ENCODE results near the gene RUVBL2. TPM values are rescaled to one million over a fixed set of nuclear protein-coding genes. Genes with fewer than 3 reads are reported as not detected.

RUVBL2 gene
- total and polyA plus RNA-seq, 2 of the 4 experiments (the other 2 are of a cell fraction), result 196 to 391 TPM

DNA sequence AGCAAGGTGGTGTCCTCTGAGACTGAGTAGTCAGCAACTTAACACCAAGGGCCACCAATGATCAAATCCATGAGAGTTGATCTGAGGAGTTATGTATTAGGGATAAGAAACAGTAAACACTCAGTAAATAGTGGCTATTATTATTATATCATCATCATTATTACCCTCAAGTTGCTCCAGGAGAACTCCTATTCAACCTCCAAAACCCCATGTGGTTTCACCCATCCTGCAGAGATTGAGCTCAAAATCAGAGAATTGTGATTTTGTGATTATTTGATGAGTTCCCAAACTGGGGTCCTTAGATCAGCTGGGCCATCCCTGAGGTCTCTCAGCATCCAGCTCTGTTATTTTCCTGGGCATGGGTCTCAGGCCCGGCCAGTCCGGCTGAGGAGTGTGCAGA is 67.3 kb downstream of the RUVBL2 start:
- no peak overlapping the region for H4K91ac ChIP-seq (ENCODE audit: insufficient read depth, low read depth, low read length)
- ChIA-PET POLR2A (ENCODE audit: unreplicated experiment) (interaction anchor here (0.5 kb wide), 1 partner anchor 26 kb away, joined by 7 read pairs; no protein-coding TSS in a partner anchor), CTCF (no interaction called here)
- no peak overlapping the region for H2AK5ac ChIP-seq (ENCODE audit: low read depth, low read length)
- no peak overlapping the region for H3K27ac ChIP-seq (ENCODE audit: insufficient read depth, low read length)
- intact Hi-C loops (cut with micrococcal nuclease) (no loop called here), dilution Hi-C loops (cut with HindIII; ENCODE audit: low sequenced_read_pairs, unreplicated experiment) (no loop called here), in situ Hi-C loops (cut with MboI; ENCODE audit: low sequenced_read_pairs) (no loop called here)
- no peak overlapping the region for H3K56ac ChIP-seq (ENCODE audit: extremely low read depth, insufficient read depth, low read length)
- H2BK5ac ChIP-seq (ENCODE audit: low read depth, low read length, poor library complexity, severe bottlenecking), result no peak overlapping the region
- no peak for DNase-seq
- H4K5ac ChIP-seq (ENCODE audit: low read depth, low read length), result no peak overlapping the region
- no peak overlapping the region for H4K8ac ChIP-seq (ENCODE audit: low read depth in 2 of 2, low read length in 2 of 2)
- H3K27me3 ChIP-seq (ENCODE audit: control insufficient read depth, insufficient read depth, low read length), result peaks cover 27% of the 10 kb centered on the region
- H3K4me1 ChIP-seq (ENCODE audit: control insufficient read depth, insufficient read depth, low read length), result peaks cover 5% of the 10 kb centered on the region; the same call in 1 of the 2 replicates
- no TSS peak for BruUV-seq (replicated peaks)
- H2BK120ac ChIP-seq (ENCODE audit: low read depth, low read length), result no peak overlapping the region
- TF ChIP-seq MAZ (IDR thresholded peaks at IDR 0.05; ENCODE audit: borderline replicate concordance, low read depth, low read length) (no peak), MAFK (IDR thresholded peaks at IDR 0.05; ENCODE audit: low read depth, low read length) (no peak), MXI1 (IDR thresholded peaks at IDR 0.05; ENCODE audit: borderline replicate concordance, low read depth, low read length) (no peak), POLR2A (IDR thresholded peaks at IDR 0.05; ENCODE audit: low read depth, low read length) (no peak), BHLHE40 (IDR thresholded peaks at IDR 0.05; ENCODE audit: low read depth, low read length) (no peak), RCOR1 (IDR thresholded peaks at IDR 0.05; ENCODE audit: insufficient replicate concordance, low read length) (no peak), CEBPB (IDR thresholded peaks at IDR 0.05; ENCODE audit: low read depth, low read length) (no peak), RAD21 (IDR thresholded peaks at IDR 0.05; ENCODE audit: low read length) (no peak), RFX5 (IDR thresholded peaks at IDR 0.05; ENCODE audit: low read depth, low read length) (no peak), SMC3 (IDR thresholded peaks at IDR 0.05; ENCODE audit: low read depth, low read length) (no peak), CTCF (conservative IDR thresholded peaks at IDR 0.05; ENCODE audit: low read depth, low read length) (no peak), NFE2L2 (IDR thresholded peaks at IDR 0.05; ENCODE audit: low read depth, low read length) (no peak), CHD1 (IDR thresholded peaks at IDR 0.05; ENCODE audit: low read depth, low read length) (no peak), FOS (IDR thresholded peaks at IDR 0.05; ENCODE audit: low read depth, low read length) (no peak)
- TF ChIP-seq, protein P1, sequence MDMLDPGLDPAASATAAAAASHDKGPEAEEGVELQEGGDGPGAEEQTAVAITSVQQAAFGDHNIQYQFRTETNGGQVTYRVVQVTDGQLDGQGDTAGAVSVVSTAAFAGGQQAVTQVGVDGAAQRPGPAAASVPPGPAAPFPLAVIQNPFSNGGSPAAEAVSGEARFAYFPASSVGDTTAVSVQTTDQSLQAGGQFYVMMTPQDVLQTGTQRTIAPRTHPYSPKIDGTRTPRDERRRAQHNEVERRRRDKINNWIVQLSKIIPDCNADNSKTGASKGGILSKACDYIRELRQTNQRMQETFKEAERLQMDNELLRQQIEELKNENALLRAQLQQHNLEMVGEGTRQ (IDR thresholded peaks at IDR 0.05; ENCODE audit: low read depth, low read length), result no peak
- TF ChIP-seq, protein P2, sequence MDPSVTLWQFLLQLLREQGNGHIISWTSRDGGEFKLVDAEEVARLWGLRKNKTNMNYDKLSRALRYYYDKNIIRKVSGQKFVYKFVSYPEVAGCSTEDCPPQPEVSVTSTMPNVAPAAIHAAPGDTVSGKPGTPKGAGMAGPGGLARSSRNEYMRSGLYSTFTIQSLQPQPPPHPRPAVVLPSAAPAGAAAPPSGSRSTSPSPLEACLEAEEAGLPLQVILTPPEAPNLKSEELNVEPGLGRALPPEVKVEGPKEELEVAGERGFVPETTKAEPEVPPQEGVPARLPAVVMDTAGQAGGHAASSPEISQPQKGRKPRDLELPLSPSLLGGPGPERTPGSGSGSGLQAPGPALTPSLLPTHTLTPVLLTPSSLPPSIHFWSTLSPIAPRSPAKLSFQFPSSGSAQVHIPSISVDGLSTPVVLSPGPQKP (IDR thresholded peaks at IDR 0.05; ENCODE audit: borderline replicate concordance, low read depth, low read length), result no peak
- H3K18ac ChIP-seq (ENCODE audit: low read depth, low read length), result no peak overlapping the region
- WGBS, 2 experiments (ENCODE audit: extremely low coverage in 2 of 2, insufficient read length in 1 of 2), result 94% methylated on average over 2 of the region's 2 CpGs; no CpG with 5 or more reads in 1 of the 2 experiments
- H2AK9ac ChIP-seq (replicated peaks; ENCODE audit: low read depth, low read length, poor library complexity), result no peak overlapping the region
- H3K9me1 ChIP-seq (ENCODE audit: insufficient read depth, low read length), result no peaks in the 10 kb centered on the region
- no peak for ATAC-seq (ENCODE audit: low read depth)
- H2BK20ac ChIP-seq (ENCODE audit: low read depth, low read length), result no peak overlapping the region
- H3K36me3 ChIP-seq (ENCODE audit: control insufficient read depth, insufficient read depth, low read length), result no peaks in the 10 kb centered on the region
- no peak overlapping the region for H2AFZ ChIP-seq (replicated peaks; ENCODE audit: low read length, poor library complexity)
- H3K9me3 ChIP-seq (ENCODE audit: control insufficient read depth, insufficient read depth, low read length), result no peaks in the 10 kb centered on the region
- H3K79me1 ChIP-seq (ENCODE audit: low read depth in 1 of 2, low read length in 2 of 2), result peaks cover 0 to 5% of the 10 kb centered on the region in 2 experiments; a peak in 3 of 4 replicates
- no peak overlapping the region for H3K9ac ChIP-seq (ENCODE audit: low read depth, low read length)
- no peak overlapping the region for H2BK15ac ChIP-seq (ENCODE audit: low read depth, low read length)
- H3K4me2 ChIP-seq (ENCODE audit: low read depth, low read length), result no peak overlapping the region
- H3K14ac ChIP-seq (replicated peaks; ENCODE audit: low read depth, low read length), result no peak overlapping the region
- no peak overlapping the region for H3K4me3 ChIP-seq (ENCODE audit: insufficient read depth, low read depth, low read length)
- no peak overlapping the region for H3K23ac ChIP-seq (ENCODE audit: low read depth, low read length)
- no peak overlapping the region for H3K4ac ChIP-seq (ENCODE audit: low read depth, low read length)
- no peaks in the 10 kb centered on the region for H4K20me1 ChIP-seq (ENCODE audit: insufficient read depth, low read length)

Data from IMR-90 (cell line).